MM.1S (cell line): Measurements from ENCODE around the gene CDC6.

Experiments
- DNase-seq: peaks from one replicate; pipeline ENCODE4 v3.0.0-alpha.2; 2015
- H2AFZ ChIP-seq: fragments of 300-600 bp; sonication (generic); 2 replicates; pipeline ENCODE4 v1.6.0; 2016; ENCODE audit warnings: antibody characterized with exemption, low read length
- H3F3A ChIP-seq: fragments of 300-600 bp; sonication (generic); 2 replicates; pipeline ENCODE4 v1.6.1; 2016; ENCODE audit warnings: mild to moderate bottlenecking, antibody characterized with exemption, low read length, moderate library complexity, mixed read lengths; ENCODE audit not compliant: insufficient read depth
- H3K27ac ChIP-seq: fragments of 300-600 bp; sonication (generic); 2 replicates; pipeline ENCODE4 v1.5.1; 2016; ENCODE audit warnings: mild to moderate bottlenecking, low read length
- H3K27me3 ChIP-seq: fragments of 300-600 bp; sonication (generic); replicated peaks from 2 replicates; pipeline ENCODE4 v1.6.0; 2016; ENCODE audit warnings: low read length; ENCODE audit not compliant: insufficient read depth
- H3K36me3 ChIP-seq: fragments of 300-600 bp; sonication (generic); replicated peaks from 2 replicates; pipeline ENCODE4 v1.6.1; 2016; ENCODE audit warnings: mild to moderate bottlenecking, low read length, mixed read lengths; ENCODE audit not compliant: insufficient read depth
- H3K4me1 ChIP-seq: fragments of 300-600 bp; sonication (generic); 2 replicates; pipeline ENCODE4 v1.6.1; 2016; ENCODE audit warnings: low read length, mixed read lengths
- H3K4me2 ChIP-seq: fragments of 300-600 bp; sonication (generic); 2 replicates; pipeline ENCODE4 v1.6.0; 2016; ENCODE audit warnings: low read depth, low read length
- H3K4me3 ChIP-seq: fragments of 300-600 bp; sonication (generic); 2 replicates; pipeline ENCODE4 v1.5.1; 2016; ENCODE audit warnings: low read length, mixed read lengths
- H3K79me2 ChIP-seq: fragments of 300-600 bp; sonication (generic); 2 replicates; pipeline ENCODE4 v1.6.1; 2016; ENCODE audit warnings: mixed run types, low read length, mixed read lengths
- H3K9ac ChIP-seq: fragments of 300-600 bp; sonication (generic); 2 replicates; pipeline ENCODE4 v1.6.1; 2016; ENCODE audit warnings: low read length, mixed read lengths
- H3K9me2 ChIP-seq: fragments of 300-600 bp; sonication (generic); replicated peaks from 2 replicates; pipeline ENCODE4 v1.6.1; 2016; ENCODE audit warnings: mild to moderate bottlenecking, low read length, mixed read lengths; ENCODE audit not compliant: insufficient read depth
- H3K9me3 ChIP-seq: fragments of 300-600 bp; sonication (generic); replicated peaks from 2 replicates; pipeline ENCODE4 v1.6.1; 2016; ENCODE audit warnings: mild to moderate bottlenecking, low read length, mixed read lengths; ENCODE audit not compliant: insufficient read depth
- H4K20me1 ChIP-seq: fragments of 300-600 bp; sonication (generic); 2 replicates; pipeline ENCODE4 v1.6.1; 2016; ENCODE audit warnings: mild to moderate bottlenecking, low read length, moderate library complexity, mixed read lengths; ENCODE audit not compliant: insufficient read depth
- CTCF ChIP-seq: fragments of 300-600 bp; sonication (generic); IDR thresholded peaks from 2 replicates; pipeline ENCODE4 v1.5.1; 2016; ENCODE audit warnings: antibody characterized with exemption, low read length, mixed read lengths
- EZH2 ChIP-seq: fragments of 300-600 bp; sonication (generic); optimal IDR thresholded peaks from 2 replicates; pipeline ENCODE3; 2017; ENCODE audit warnings: low read depth, mild to moderate bottlenecking, antibody characterized with exemption, low read length, mixed read lengths
- EZH2phosphoT487 ChIP-seq: fragments of 300-600 bp; sonication (generic); IDR thresholded peaks from 2 replicates; pipeline ENCODE4 v1.6.1; 2018; ENCODE audit warnings: antibody characterized with exemption, low read length

CDC6 gene

DNA sequence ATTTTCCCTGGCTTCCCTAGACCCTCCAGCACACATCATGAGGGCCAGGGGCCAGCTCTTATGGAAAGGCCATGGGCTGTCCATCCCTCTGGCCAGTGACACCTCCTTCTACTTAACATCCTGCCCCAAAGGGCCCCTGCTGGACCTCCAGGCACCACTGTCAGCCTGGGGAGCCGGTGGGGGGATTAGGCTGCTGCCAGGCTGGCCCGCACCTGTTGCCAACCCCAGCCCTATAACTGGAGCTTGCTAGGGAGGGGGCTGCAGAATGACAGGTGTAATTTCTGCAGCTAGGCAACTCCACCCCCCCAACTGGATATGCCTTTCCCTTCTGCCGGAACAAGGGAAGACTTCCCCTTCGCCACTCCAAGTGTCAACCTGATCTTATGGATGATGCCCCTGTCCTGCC, 33.8 kb downstream of the CDC6 start:
- H3K9ac ChIP-seq: peak overlapping the region; percentile 98
- no peak for TF ChIP-seq EZH2
- no peak for TF ChIP-seq CTCF
- no peak for TF ChIP-seq EZH2phosphoT487

DNA sequence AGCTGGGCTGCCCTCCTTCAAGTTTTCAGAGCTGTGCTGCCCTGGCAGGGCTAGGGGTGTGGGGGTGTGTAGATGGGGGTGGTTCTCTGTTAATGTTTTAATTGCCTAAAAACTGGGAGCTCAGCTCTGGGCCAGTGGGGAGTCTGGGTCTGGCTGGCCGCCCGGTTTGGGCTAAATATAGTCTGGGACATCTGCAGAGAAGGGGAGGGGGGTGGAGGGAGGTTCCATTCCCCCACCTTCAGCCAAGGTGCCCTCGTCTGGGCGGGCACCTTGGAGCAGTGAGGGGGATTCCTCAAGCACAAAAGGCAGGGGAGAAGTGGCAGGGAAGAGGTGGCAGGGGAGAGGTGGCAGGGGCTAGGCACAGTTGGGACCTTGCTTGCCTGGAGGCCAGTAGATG, 34.3 kb downstream of the CDC6 start:
- TF ChIP-seq EZH2: no peak
- TF ChIP-seq CTCF: no peak
- no peak for TF ChIP-seq EZH2phosphoT487
- Histone ChIP-seq H3F3A (peaks cover 61% of the 10 kb centered on the region), H3K36me3 (no peaks in the 10 kb centered on the region), H2AFZ (no peak overlapping the region), H4K20me1 (no peaks in the 10 kb centered on the region), H3K9ac (peak overlapping the region; percentile 98), H3K27ac (peak overlapping the region; percentile 98), H3K4me3 (peak overlapping the region; percentile 97), H3K4me2 (peak overlapping the region; percentile 95), H3K79me2 (peaks cover 96% of the 10 kb centered on the region), H3K9me3 (no peaks in the 10 kb centered on the region), H3K4me1 (peaks cover 41% of the 10 kb centered on the region), H3K9me2 (no peaks in the 10 kb centered on the region), H3K27me3 (no peaks in the 10 kb centered on the region)
- peak; percentile 65 for DNase-seq

More for the DNA sequence above, 33.8 kb downstream of the CDC6 start:
- no peaks in the 10 kb centered on the region for H3K9me3 ChIP-seq
- H3K79me2 ChIP-seq: peaks cover 93% of the 10 kb centered on the region
- peak overlapping the region; percentile 95 for H3K4me2 ChIP-seq
- no peaks in the 10 kb centered on the region for H3K27me3 ChIP-seq
- peaks cover 41% of the 10 kb centered on the region for H3K4me1 ChIP-seq
- H3K36me3 ChIP-seq: no peaks in the 10 kb centered on the region
- peaks cover 60% of the 10 kb centered on the region for H3F3A ChIP-seq
- H4K20me1 ChIP-seq: no peaks in the 10 kb centered on the region
- DNase-seq: peak; percentile 21
- H2AFZ ChIP-seq: no peak overlapping the region
- peak overlapping the region; percentile 98 for H3K27ac ChIP-seq
- H3K4me3 ChIP-seq: peak overlapping the region; percentile 97
- no peaks in the 10 kb centered on the region for H3K9me2 ChIP-seq

GRCh38 chr17:40322358-40323315, 35.0 kb downstream of the CDC6 start:
- Histone ChIP-seq H3K9me3 (no peaks in the 10 kb centered on the region), H3K4me3 (peak overlapping the region; percentile 97), H2AFZ (no peak overlapping the region), H3K36me3 (no peaks in the 10 kb centered on the region), H3K27me3 (no peaks in the 10 kb centered on the region), H4K20me1 (peaks cover 5% of the 10 kb centered on the region; the same call in 1 of the 2 replicates), H3K9me2 (no peaks in the 10 kb centered on the region), H3F3A (peaks cover 61% of the 10 kb centered on the region), H3K4me2 (peak overlapping the region; percentile 95), H3K4me1 (peaks cover 45% of the 10 kb centered on the region), H3K79me2 (peaks cover 96% of the 10 kb centered on the region), H3K9ac (peak overlapping the region; percentile 98), H3K27ac (peak overlapping the region; percentile 98)
- no peak for TF ChIP-seq EZH2phosphoT487
- TF ChIP-seq CTCF: no peak
- no peak for TF ChIP-seq EZH2
- DNase-seq: peak; percentile 96
